Mesodermal cell (in vitro differentiated cells): Measurements from ENCODE around the gene KIF24.
"Not testable (repeated sequence)": the region's sequence is repeated elsewhere in the genome, so short reads cannot be mapped to it uniquely, and the experiment has no call there.

Experiments used
- H3K27ac ChIP-seq: 2 replicates; pipeline ENCODE4 v1.7.0; 2013; ENCODE audit warnings: mild to moderate bottlenecking, low read depth, low read length, moderate library complexity; ENCODE audit not compliant: severe bottlenecking
- H3K36me3 ChIP-seq: 2 replicates; pipeline ENCODE4 v1.7.1; 2013; ENCODE audit warnings: mild to moderate bottlenecking, low read length, moderate library complexity; ENCODE audit not compliant: control insufficient read depth, insufficient read depth
- H3K4me1 ChIP-seq: one replicate; pipeline ENCODE4 v1.7.1; 2013; ENCODE audit warnings: mild to moderate bottlenecking, low read length; ENCODE audit not compliant: insufficient read depth, control insufficient read depth, poor library complexity, severe bottlenecking
- H3K4me3 ChIP-seq: 2 replicates; pipeline ENCODE4 v1.7.0; 2013; ENCODE audit warnings: low read length, control low read depth, mild to moderate bottlenecking; ENCODE audit not compliant: insufficient read depth, poor library complexity, severe bottlenecking; ENCODE audit errors: extremely low read depth
- H3K9me3 ChIP-seq: 2 replicates; pipeline ENCODE4 v1.7.1; 2013; ENCODE audit warnings: mild to moderate bottlenecking, low read length, moderate library complexity; ENCODE audit not compliant: control insufficient read depth
- WGBS, 2 experiments: methylation state at CpG; one replicate each; pipeline ENCODE4 v1.1.5; 2013; ENCODE audit warnings: missing lambda C conversion rate in 2 of 2; ENCODE audit not compliant: insufficient coverage in 2 of 2; 5-methylcytosine and 5-hydroxymethylcytosine counted together

KIF24 gene

GRCh38 chr9:34321451-34321850, 7.6 kb downstream of the KIF24 start:
- Histone ChIP-seq H3K27ac (no peak overlapping the region), H3K9me3 (no peaks in the 10 kb centered on the region), H3K4me1 (no peaks in the 10 kb centered on the region), H3K36me3 (no peaks in the 10 kb centered on the region), H3K4me3 (no peak overlapping the region)
- WGBS, 2 experiments = 87 to 100% methylated on average over 1 to 4 of the region's 7 CpGs

GRCh38 chr9:34318163-34318790, 10.8 kb downstream of the KIF24 start:
- no peak overlapping the region for H3K27ac ChIP-seq
- no peaks in the 10 kb centered on the region for H3K9me3 ChIP-seq
- no peaks in the 10 kb centered on the region for H3K4me1 ChIP-seq
- WGBS, 2 experiments = 95 to 98% methylated on average over 37 to 43 of the region's 44 CpGs
- no peak overlapping the region for H3K4me3 ChIP-seq
- H3K36me3 ChIP-seq = no peaks in the 10 kb centered on the region

- Histone ChIP-seq H3K4me1 (no peaks in the 10 kb centered on the region), H3K4me3 (no peak overlapping the region), H3K9me3 (no peaks in the 10 kb centered on the region), H3K36me3 (no peaks in the 10 kb centered on the region), H3K27ac (no peak overlapping the region)
- WGBS, 2 experiments = no CpG with 5 or more reads among the region's 2 CpGs
These were observed 11.6 kb downstream of the KIF24 start for GRCh38 chr9:34317436-34317835.

GRCh38 chr9:34311499-34312185, 17.4 kb downstream of the KIF24 start:
- H3K4me3 ChIP-seq = no peak overlapping the region
- no CpG with 5 or more reads among the region's 6 CpGs for WGBS, 2 experiments
- H3K36me3 ChIP-seq = no peaks in the 10 kb centered on the region
- no peaks in the 10 kb centered on the region for H3K9me3 ChIP-seq
- no peak overlapping the region for H3K27ac ChIP-seq
- no peaks in the 10 kb centered on the region for H3K4me1 ChIP-seq

- Histone ChIP-seq H3K4me3 (no peak overlapping the region), H3K4me1 (no peaks in the 10 kb centered on the region), H3K9me3 (no peaks in the 10 kb centered on the region), H3K27ac (no peak overlapping the region), H3K36me3 (no peaks in the 10 kb centered on the region)
- no CpG with 5 or more reads among the region's 1 CpG for WGBS, 2 experiments
These were observed 18.9 kb downstream of the KIF24 start for GRCh38 chr9:34310215-34310614.

GRCh38 chr9:34308316-34308715, 20.8 kb downstream of the KIF24 start:
- not testable (repeated sequence) for H3K36me3 ChIP-seq, H3K27ac ChIP-seq, H3K9me3 ChIP-seq, H3K4me1 ChIP-seq, H3K4me3 ChIP-seq
- WGBS, 2 experiments = 100% methylated on average over 1 to 2 of the region's 3 CpGs

- WGBS, 2 experiments = 97 to 100% methylated on average over 5 to 7 of the region's 7 CpGs
- H3K27ac ChIP-seq, H3K4me3 ChIP-seq, H3K4me1 ChIP-seq, H3K9me3 ChIP-seq, H3K36me3 ChIP-seq: not testable (repeated sequence)
These were observed 28.0 kb downstream of the KIF24 start for GRCh38 chr9:34301064-34301463.

- Histone ChIP-seq H3K4me3 (no peak overlapping the region), H3K36me3 (no peaks in the 10 kb centered on the region), H3K27ac (no peak overlapping the region), H3K9me3 (no peaks in the 10 kb centered on the region), H3K4me1 (no peaks in the 10 kb centered on the region)
- no CpG with 5 or more reads among the region's 2 CpGs for WGBS, 2 experiments
These were observed 36.5 kb downstream of the KIF24 start for GRCh38 chr9:34292552-34292951.

- Histone ChIP-seq H3K4me3 (no peak overlapping the region), H3K36me3 (no peaks in the 10 kb centered on the region), H3K9me3 (no peaks in the 10 kb centered on the region), H3K27ac (no peak overlapping the region), H3K4me1 (no peaks in the 10 kb centered on the region)
- WGBS, 2 experiments = 80 to 100% methylated on average over 1 of the region's 2 CpGs
These were observed 37.6 kb downstream of the KIF24 start for GRCh38 chr9:34291423-34291822.

- Histone ChIP-seq H3K4me3 (no peak overlapping the region), H3K27ac (no peak overlapping the region), H3K9me3 (no peaks in the 10 kb centered on the region), H3K36me3 (no peaks in the 10 kb centered on the region), H3K4me1 (no peaks in the 10 kb centered on the region)
- WGBS, 2 experiments = 100% methylated on average over 1 of the region's 2 CpGs
These were observed 38.0 kb downstream of the KIF24 start for GRCh38 chr9:34291023-34291422.

- 100% methylated on average over 1 of the region's 2 CpGs; no CpG with 5 or more reads in 1 of the 2 experiments for WGBS, 2 experiments
- H3K4me1 ChIP-seq = no peaks in the 10 kb centered on the region
- no peak overlapping the region for H3K4me3 ChIP-seq
- H3K9me3 ChIP-seq = no peaks in the 10 kb centered on the region
- H3K27ac ChIP-seq = no peak overlapping the region
- H3K36me3 ChIP-seq = no peaks in the 10 kb centered on the region
These were observed 39.9 kb downstream of the KIF24 start for GRCh38 chr9:34289159-34289558.
